ENCODE results near the gene GIGYF1. TPM values are rescaled to one million over a fixed set of nuclear protein-coding genes. Genes with fewer than 3 reads are reported as not detected.
"Not testable (repeated sequence)": the region's sequence is repeated elsewhere in the genome, so short reads cannot be mapped to it uniquely, and the experiment has no call there.

GIGYF1 gene
- total RNA-seq, 4 donors from 2014 or later = 9.7 to 90.9 (median 31.9) TPM

GRCh38 chr7:100671353-100672327, 22.4 kb downstream of the GIGYF1 start:
- Histone ChIP-seq H3K9me3 (no peaks in the 10 kb centered on the region), H3K4me3 (no peak overlapping the region), H3K36me3 (no peaks in the 10 kb centered on the region), H3K27me3 (no peaks in the 10 kb centered on the region), H3K4me1 (no peaks in the 10 kb centered on the region), H3K27ac (no peak overlapping the region)
- no peak for DNase-seq
- TF ChIP-seq CTCF (IDR thresholded peaks at IDR 0.05) (no peak), POLR2A (IDR thresholded peaks at IDR 0.05) (no peak)
- intact Hi-C loops (cut with DNase I; ENCODE audit: low total_unique reads) = loop anchor here (10.0 kb wide), 1 partner anchor 87 kb away; the partner anchor contains the start of genes FBXO24 and LRCH4

- Histone ChIP-seq H3K27ac (no peak overlapping the region), H3K27me3 (no peaks in the 10 kb centered on the region), H3K4me3 (no peak overlapping the region), H3K9me3 (no peaks in the 10 kb centered on the region), H3K36me3 (no peaks in the 10 kb centered on the region), H3K4me1 (no peaks in the 10 kb centered on the region)
- intact Hi-C loops (cut with DNase I; ENCODE audit: low total_unique reads) = loop anchor here (10.0 kb wide), 1 partner anchor 85 kb away; the partner anchor contains the start of genes FBXO24 and LRCH4
- no peak for DNase-seq
- TF ChIP-seq CTCF (IDR thresholded peaks at IDR 0.05) (no peak), POLR2A (IDR thresholded peaks at IDR 0.05) (no peak)
These were observed 24.0 kb downstream of the GIGYF1 start for GRCh38 chr7:100670074-100670473.

- H3K4me1 ChIP-seq; H3K27me3 ChIP-seq; H3K27ac ChIP-seq; H3K4me3 ChIP-seq; H3K36me3 ChIP-seq; DNase-seq; intact Hi-C loops (cut with DNase I; ENCODE audit: low total_unique reads); H3K9me3 ChIP-seq: not testable (repeated sequence)
These were observed 24.9 kb downstream of the GIGYF1 start for GRCh38 chr7:100669106-100669505.

- Histone ChIP-seq H3K27ac (no peak overlapping the region), H3K4me3 (no peak overlapping the region), H3K9me3 (no peaks in the 10 kb centered on the region), H3K4me1 (no peaks in the 10 kb centered on the region), H3K27me3 (no peaks in the 10 kb centered on the region), H3K36me3 (no peaks in the 10 kb centered on the region)
- no peak for TF ChIP-seq CTCF (IDR thresholded peaks at IDR 0.05)
- no peak for TF ChIP-seq POLR2A (IDR thresholded peaks at IDR 0.05)
- no peak for DNase-seq
- intact Hi-C loops (cut with DNase I; ENCODE audit: low total_unique reads) = no loop called here
These were observed 26.0 kb downstream of the GIGYF1 start for GRCh38 chr7:100668069-100668449.

- Histone ChIP-seq H3K9me3 (no peaks in the 10 kb centered on the region), H3K4me3 (no peak overlapping the region), H3K4me1 (no peaks in the 10 kb centered on the region), H3K36me3 (no peaks in the 10 kb centered on the region), H3K27me3 (no peaks in the 10 kb centered on the region), H3K27ac (no peak overlapping the region)
- no peak for TF ChIP-seq POLR2A (IDR thresholded peaks at IDR 0.05)
- TF ChIP-seq CTCF (IDR thresholded peaks at IDR 0.05) = no peak
- no peak for DNase-seq
- intact Hi-C loops (cut with DNase I; ENCODE audit: low total_unique reads) = no loop called here
These were observed 26.6 kb downstream of the GIGYF1 start for GRCh38 chr7:100667331-100668068.
